ENCODE data around the gene AUH. TPM values are rescaled to one million over a fixed set of nuclear protein-coding genes. Genes with fewer than 3 reads are reported as not detected.

Gene AUH
- polyA plus RNA-seq, 3 donors, result 4.0 to 9.9 (median 8.4) TPM

DNA sequence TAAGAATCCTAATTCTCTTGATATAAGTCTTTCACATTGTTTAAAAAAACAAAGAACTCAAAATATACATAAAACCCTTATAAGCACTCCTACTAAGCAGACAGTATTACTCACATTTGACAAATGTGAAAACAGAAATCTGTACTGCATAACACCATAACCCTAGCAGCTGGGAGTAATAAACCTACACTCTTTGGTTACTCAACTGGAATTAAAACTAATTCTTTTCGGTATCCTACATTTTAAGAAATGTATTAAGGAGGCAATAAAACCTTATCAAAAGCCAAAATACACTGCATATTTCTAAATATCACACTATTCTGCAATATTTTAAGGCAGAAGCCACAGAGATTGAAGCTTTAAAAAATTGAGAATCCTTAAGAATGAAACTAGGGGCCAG lies 6.8 kb downstream of the AUH start:
- Mint-ChIP-seq H3K27ac (no peak overlapping the region), H3K4me1 (peaks cover 9% of the 10 kb centered on the region), H3K27me3 (ENCODE audit: low read depth in 3 of 3) (peaks cover 0 to 1% (median 0%) of the 10 kb centered on the region in 3 donors), H3K36me3 (peaks cover 48 to 51% of the 10 kb centered on the region in 2 donors), H3K4me3 (no peak overlapping the region), H3K9me3 (no peaks in the 10 kb centered on the region)
- H3K9me3 ChIP-seq (replicated peaks in 1 of 2; ENCODE audit: control insufficient read depth in 1 of 2, insufficient read depth in 1 of 2, low read length in 2 of 2), result no peaks in the 10 kb centered on the region
- no peak for DNase-seq
- no peaks in the 10 kb centered on the region for H3K27me3 ChIP-seq (ENCODE audit: control insufficient read depth in 2 of 2, insufficient read depth in 2 of 2, low read length in 2 of 2)
- intact Hi-C loops (cut with micrococcal nuclease), result no loop called here
- H3K4me3 ChIP-seq (replicated peaks in 1 of 3; ENCODE audit: low read depth in 2 of 3, low read length in 3 of 3), result no peak overlapping the region
- no peak overlapping the region for H3K27ac ChIP-seq (ENCODE audit: low read depth in 1 of 2, low read length in 2 of 2)
- H2AFZ ChIP-seq (ENCODE audit: insufficient read depth, low read depth, low read length, poor library complexity, severe bottlenecking), result no peak overlapping the region
- TF ChIP-seq, protein P1, sequence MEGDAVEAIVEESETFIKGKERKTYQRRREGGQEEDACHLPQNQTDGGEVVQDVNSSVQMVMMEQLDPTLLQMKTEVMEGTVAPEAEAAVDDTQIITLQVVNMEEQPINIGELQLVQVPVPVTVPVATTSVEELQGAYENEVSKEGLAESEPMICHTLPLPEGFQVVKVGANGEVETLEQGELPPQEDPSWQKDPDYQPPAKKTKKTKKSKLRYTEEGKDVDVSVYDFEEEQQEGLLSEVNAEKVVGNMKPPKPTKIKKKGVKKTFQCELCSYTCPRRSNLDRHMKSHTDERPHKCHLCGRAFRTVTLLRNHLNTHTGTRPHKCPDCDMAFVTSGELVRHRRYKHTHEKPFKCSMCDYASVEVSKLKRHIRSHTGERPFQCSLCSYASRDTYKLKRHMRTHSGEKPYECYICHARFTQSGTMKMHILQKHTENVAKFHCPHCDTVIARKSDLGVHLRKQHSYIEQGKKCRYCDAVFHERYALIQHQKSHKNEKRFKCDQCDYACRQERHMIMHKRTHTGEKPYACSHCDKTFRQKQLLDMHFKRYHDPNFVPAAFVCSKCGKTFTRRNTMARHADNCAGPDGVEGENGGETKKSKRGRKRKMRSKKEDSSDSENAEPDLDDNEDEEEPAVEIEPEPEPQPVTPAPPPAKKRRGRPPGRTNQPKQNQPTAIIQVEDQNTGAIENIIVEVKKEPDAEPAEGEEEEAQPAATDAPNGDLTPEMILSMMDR (IDR thresholded peaks at IDR 0.05), result no peak
- no CpG with 5 or more reads among the region's 1 CpG for WGBS (ENCODE audit: insufficient coverage)
- H3K4me2 ChIP-seq (replicated peaks; ENCODE audit: extremely low read depth, low read length, poor library complexity, severe bottlenecking), result no peak overlapping the region
- H3K36me3 ChIP-seq (replicated peaks in 1 of 2; ENCODE audit: control insufficient read depth in 1 of 2, insufficient read depth in 2 of 2, low read length in 2 of 2), result peaks cover 34 to 58% of the 10 kb centered on the region in 2 donors
- H3K79me2 ChIP-seq (ENCODE audit: insufficient read depth, low read length), result peaks cover 19% of the 10 kb centered on the region
- no peaks in the 10 kb centered on the region for H4K20me1 ChIP-seq (ENCODE audit: insufficient read depth, low read length)
- H3K9ac ChIP-seq (ENCODE audit: insufficient read depth, low read length, poor library complexity, severe bottlenecking), result no peak overlapping the region
- H3K4me1 ChIP-seq (ENCODE audit: control insufficient read depth in 1 of 2, insufficient read depth in 2 of 2, low read length in 2 of 2), result peaks cover 0 to under 1% of the 10 kb centered on the region in 2 donors

DNA sequence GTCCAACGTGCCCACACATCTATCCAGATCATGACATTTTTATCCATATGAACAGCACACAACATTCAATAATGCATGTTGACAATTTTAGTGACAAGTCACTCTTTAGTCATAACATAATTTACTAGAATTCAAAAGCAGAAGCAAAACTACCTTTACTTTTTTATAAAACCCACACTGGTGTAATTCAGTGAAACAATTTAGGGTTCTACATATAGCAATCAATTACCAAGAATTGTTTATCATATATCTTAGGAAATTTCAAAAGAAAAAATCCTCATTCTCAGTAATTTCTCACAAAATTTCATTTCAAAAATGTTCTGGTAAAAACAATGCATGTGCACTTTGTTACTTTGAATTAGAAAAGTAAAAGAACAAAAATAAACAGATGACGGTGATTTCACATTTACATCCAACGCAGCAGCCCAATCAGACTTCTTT lies 12.6 kb downstream of the AUH start:
- no peaks in the 10 kb centered on the region for H3K27me3 Mint-ChIP-seq (ENCODE audit: low read depth in 3 of 3)
- Histone ChIP-seq H2AFZ (ENCODE audit: insufficient read depth, low read depth, low read length, poor library complexity, severe bottlenecking) (no peak overlapping the region), H3K4me1 (ENCODE audit: control insufficient read depth in 1 of 2, insufficient read depth in 2 of 2, low read length in 2 of 2) (no peaks in the 10 kb centered on the region), H3K27me3 (ENCODE audit: control insufficient read depth in 2 of 2, insufficient read depth in 2 of 2, low read length in 2 of 2) (no peaks in the 10 kb centered on the region), H3K4me3 (replicated peaks in 1 of 3; ENCODE audit: low read depth in 2 of 3, low read length in 3 of 3) (no peak overlapping the region), H3K79me2 (ENCODE audit: insufficient read depth, low read length) (no peaks in the 10 kb centered on the region), H3K4me2 (replicated peaks; ENCODE audit: extremely low read depth, low read length, poor library complexity, severe bottlenecking) (no peak overlapping the region), H3K9ac (ENCODE audit: insufficient read depth, low read length, poor library complexity, severe bottlenecking) (no peak overlapping the region), H3K27ac (ENCODE audit: low read depth in 1 of 2, low read length in 2 of 2) (no peak overlapping the region), H3K9me3 (replicated peaks in 1 of 2; ENCODE audit: control insufficient read depth in 1 of 2, insufficient read depth in 1 of 2, low read length in 2 of 2) (no peaks in the 10 kb centered on the region), H3K36me3 (replicated peaks in 1 of 2; ENCODE audit: control insufficient read depth in 1 of 2, insufficient read depth in 2 of 2, low read length in 2 of 2) (peaks cover 16 to 34% of the 10 kb centered on the region in 2 donors), H4K20me1 (ENCODE audit: insufficient read depth, low read length) (peaks cover 4% of the 10 kb centered on the region)
- peaks cover 25 to 40% of the 10 kb centered on the region in 2 donors for H3K36me3 Mint-ChIP-seq
- no peaks in the 10 kb centered on the region for H3K4me1 Mint-ChIP-seq
- TF ChIP-seq, protein P1 (IDR thresholded peaks at IDR 0.05), result no peak
- no peak overlapping the region for H3K4me3 Mint-ChIP-seq
- H3K9me3 Mint-ChIP-seq, result no peaks in the 10 kb centered on the region
- no peak for DNase-seq
- WGBS (ENCODE audit: insufficient coverage), result 86% methylated on average over 1 of the region's 3 CpGs
- no peak overlapping the region for H3K27ac Mint-ChIP-seq
- intact Hi-C loops (cut with micrococcal nuclease), result no loop called here
